ENCODE data around the gene ELL2. TPM values are rescaled to one million over a fixed set of nuclear protein-coding genes. Genes with fewer than 3 reads are reported as not detected.
A peak's percentile ranks its signal among the peaks of the same experiment; 100 is the strongest.

The ELL2 gene
- total and polyA plus RNA-seq, 2 of the 13 experiments (the other 11 are each of a cell fraction or from before 2014, with no cell fraction given) = 78.9 to 97.1 TPM

DNA sequence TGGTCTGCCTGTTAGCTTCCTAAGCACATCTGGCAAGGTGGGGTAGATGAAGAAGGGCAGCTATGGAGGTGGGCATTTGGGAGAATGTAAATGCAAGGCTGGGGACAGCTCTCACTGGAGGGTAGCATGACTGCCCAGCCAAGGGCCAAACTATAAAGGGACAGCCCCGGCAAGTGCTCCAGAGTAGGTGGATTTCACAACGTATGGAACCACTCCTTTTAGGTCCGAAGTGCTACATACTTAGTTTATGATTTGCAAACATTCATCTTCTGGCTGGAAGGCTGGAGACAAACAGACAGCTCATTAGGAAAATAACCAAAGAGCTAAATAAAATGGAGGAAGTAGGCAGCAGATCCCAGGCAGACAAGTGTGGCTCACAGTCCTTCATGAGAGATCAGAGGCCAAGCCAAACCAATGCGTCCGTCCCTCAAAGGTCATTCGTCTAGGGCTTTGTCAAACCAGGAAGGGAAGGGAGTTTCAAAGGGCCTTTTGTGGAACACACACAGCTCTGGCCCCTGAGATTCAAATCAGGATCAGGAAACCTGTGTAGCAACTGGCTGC lies 96.6 kb downstream of the ELL2 start (continued):
- TF ChIP-seq, protein P1, sequence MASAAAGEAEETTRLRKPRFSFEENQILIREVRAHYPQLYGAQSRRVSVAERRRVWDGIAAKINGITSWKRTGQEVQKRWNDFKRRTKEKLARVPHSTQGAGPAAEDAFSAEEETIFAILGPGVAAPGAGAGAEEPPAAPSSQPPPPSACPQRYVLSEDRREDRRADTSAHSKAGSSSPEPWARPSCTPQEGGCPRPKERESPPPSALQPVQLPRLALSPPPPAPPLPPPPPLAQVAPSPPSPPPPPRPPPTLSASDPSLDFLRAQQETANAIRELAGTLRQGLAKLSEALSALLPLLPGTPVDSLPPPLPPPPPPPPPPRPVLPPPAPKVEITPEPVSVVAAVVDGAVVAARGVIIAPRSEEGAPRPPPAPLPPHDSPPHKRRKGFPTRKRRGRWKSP (CRISPR knock-in tag; IDR thresholded peaks at IDR 0.05) = peak; percentile 90
- TF ChIP-seq PLRG1 (conservative IDR thresholded peaks at IDR 0.05) (no peak), RAD51 (IDR thresholded peaks at IDR 0.05; ENCODE audit: borderline replicate concordance) (no peak), PHF5A (CRISPR knock-in tag; IDR thresholded peaks at IDR 0.05; ENCODE audit: low read depth, unreplicated experiment) (peak; percentile 68), MXD1 (CRISPR knock-in tag; IDR thresholded peaks at IDR 0.05) (no peak), ZSCAN31 (CRISPR knock-in tag; IDR thresholded peaks at IDR 0.05; ENCODE audit: low read depth) (no peak), KMT2B (CRISPR knock-in tag; IDR thresholded peaks at IDR 0.05) (no peak), SKI (IDR thresholded peaks at IDR 0.05; ENCODE audit: partially characterized antibody) (peak; percentile 93), ZZZ3 (CRISPR knock-in tag; IDR thresholded peaks at IDR 0.05; ENCODE audit: borderline replicate concordance) (no peak), ZSCAN21 (CRISPR knock-in tag; IDR thresholded peaks at IDR 0.05; ENCODE audit: borderline replicate concordance) (0 out of 2 replicates have a peak, but pooled peaks have one; percentile 10), ZBTB1 (CRISPR knock-in tag; IDR thresholded peaks at IDR 0.05; ENCODE audit: borderline replicate concordance) (no peak), ZBTB49 (CRISPR knock-in tag; IDR thresholded peaks at IDR 0.05; ENCODE audit: borderline replicate concordance) (no peak), HOXA5 (CRISPR knock-in tag; IDR thresholded peaks at IDR 0.05) (peak; percentile 68; the same call in 1 of the 2 replicates), CENPT (CRISPR knock-in tag; IDR thresholded peaks at IDR 0.05; ENCODE audit: low read depth) (no peak), SIX1 (CRISPR knock-in tag; IDR thresholded peaks at IDR 0.05; ENCODE audit: borderline replicate concordance) (peak; percentile 54; the same call in 1 of the 2 replicates), DMTF1 (CRISPR knock-in tag; IDR thresholded peaks at IDR 0.05) (no peak), ZNF317 (CRISPR knock-in tag; IDR thresholded peaks at IDR 0.05) (peak; percentile 52; the same call in 1 of the 2 replicates)
- TF ChIP-seq, protein P2, sequence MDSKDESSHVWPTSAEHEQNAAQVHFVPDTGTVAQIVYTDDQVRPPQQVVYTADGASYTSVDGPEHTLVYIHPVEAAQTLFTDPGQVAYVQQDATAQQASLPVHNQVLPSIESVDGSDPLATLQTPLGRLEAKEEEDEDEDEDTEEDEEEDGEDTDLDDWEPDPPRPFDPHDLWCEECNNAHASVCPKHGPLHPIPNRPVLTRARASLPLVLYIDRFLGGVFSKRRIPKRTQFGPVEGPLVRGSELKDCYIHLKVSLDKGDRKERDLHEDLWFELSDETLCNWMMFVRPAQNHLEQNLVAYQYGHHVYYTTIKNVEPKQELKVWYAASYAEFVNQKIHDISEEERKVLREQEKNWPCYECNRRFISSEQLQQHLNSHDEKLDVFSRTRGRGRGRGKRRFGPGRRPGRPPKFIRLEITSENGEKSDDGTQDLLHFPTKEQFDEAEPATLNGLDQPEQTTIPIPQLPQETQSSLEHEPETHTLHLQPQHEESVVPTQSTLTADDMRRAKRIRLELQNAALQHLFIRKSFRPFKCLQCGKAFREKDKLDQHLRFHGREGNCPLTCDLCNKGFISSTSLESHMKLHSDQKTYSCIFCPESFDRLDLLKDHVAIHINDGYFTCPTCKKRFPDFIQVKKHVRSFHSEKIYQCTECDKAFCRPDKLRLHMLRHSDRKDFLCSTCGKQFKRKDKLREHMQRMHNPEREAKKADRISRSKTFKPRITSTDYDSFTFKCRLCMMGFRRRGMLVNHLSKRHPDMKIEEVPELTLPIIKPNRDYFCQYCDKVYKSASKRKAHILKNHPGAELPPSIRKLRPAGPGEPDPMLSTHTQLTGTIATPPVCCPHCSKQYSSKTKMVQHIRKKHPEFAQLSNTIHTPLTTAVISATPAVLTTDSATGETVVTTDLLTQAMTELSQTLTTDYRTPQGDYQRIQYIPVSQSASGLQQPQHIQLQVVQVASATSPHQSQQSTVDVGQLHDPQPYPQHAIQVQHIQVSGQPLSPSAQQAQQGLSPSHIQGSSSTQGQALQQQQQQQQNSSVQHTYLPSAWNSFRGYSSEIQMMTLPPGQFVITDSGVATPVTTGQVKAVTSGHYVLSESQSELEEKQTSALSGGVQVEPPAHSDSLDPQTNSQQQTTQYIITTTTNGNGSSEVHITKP (CRISPR knock-in tag; IDR thresholded peaks at IDR 0.05; ENCODE audit: low read depth) = peak; percentile 68; the same call in 1 of the 2 replicates

Measured in HepG2 (cell line).